ENCODE results near the gene ACTRT3. TPM values are rescaled to one million over a fixed set of nuclear protein-coding genes. Genes with fewer than 3 reads are reported as not detected.

Gene ACTRT3
- total RNA-seq, 1 donor from 2014 or later: 2.6 TPM

DNA sequence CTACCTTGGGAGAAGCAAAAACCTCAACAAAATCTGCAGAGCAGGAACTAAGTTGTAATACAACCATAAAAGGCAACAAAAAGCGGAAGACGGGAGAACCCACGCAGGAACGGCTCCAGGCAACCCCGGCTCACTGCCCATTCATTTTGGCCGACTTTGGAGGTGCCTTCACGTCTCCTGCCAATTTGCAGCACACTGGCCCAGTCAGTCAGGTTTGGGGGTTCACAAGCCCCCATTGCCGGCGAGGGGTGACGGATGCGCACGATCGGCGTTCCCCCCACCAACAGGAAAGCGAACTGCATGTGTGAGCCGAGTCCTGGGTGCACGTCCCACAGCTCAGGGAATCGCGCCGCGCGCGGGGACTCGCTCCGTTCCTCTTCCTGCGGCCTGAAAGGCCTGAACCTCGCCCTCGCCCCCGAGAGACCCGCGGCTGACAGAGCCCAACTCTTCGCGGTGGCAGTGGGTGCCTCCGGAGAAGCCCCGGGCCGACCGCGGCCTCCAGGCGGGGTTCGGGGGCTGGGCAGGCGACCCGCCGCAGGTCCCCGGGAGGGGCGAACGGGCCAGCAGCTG lies 5.0 kb downstream of the ACTRT3 start:
- H3K27me3 Mint-ChIP-seq (ENCODE audit: unreplicated experiment): peaks cover 8% of the 10 kb centered on the region
- peak overlapping the region; percentile 90 for H3K4me3 Mint-ChIP-seq (ENCODE audit: unreplicated experiment)
- peak overlapping the region; percentile 90 for H3K27ac Mint-ChIP-seq (ENCODE audit: unreplicated experiment)
- H3K4me1 Mint-ChIP-seq (ENCODE audit: unreplicated experiment): peaks cover 5% of the 10 kb centered on the region
- H3K36me3 Mint-ChIP-seq (ENCODE audit: low read depth, unreplicated experiment): peaks cover 20% of the 10 kb centered on the region
- TF ChIP-seq, protein P1, sequence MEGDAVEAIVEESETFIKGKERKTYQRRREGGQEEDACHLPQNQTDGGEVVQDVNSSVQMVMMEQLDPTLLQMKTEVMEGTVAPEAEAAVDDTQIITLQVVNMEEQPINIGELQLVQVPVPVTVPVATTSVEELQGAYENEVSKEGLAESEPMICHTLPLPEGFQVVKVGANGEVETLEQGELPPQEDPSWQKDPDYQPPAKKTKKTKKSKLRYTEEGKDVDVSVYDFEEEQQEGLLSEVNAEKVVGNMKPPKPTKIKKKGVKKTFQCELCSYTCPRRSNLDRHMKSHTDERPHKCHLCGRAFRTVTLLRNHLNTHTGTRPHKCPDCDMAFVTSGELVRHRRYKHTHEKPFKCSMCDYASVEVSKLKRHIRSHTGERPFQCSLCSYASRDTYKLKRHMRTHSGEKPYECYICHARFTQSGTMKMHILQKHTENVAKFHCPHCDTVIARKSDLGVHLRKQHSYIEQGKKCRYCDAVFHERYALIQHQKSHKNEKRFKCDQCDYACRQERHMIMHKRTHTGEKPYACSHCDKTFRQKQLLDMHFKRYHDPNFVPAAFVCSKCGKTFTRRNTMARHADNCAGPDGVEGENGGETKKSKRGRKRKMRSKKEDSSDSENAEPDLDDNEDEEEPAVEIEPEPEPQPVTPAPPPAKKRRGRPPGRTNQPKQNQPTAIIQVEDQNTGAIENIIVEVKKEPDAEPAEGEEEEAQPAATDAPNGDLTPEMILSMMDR (IDR thresholded peaks at IDR 0.05; ENCODE audit: unreplicated experiment): no peak
- DNase-seq (ENCODE audit: low spot score): peak; percentile 21
- H3K9me3 Mint-ChIP-seq (ENCODE audit: unreplicated experiment): no peaks in the 10 kb centered on the region

DNA sequence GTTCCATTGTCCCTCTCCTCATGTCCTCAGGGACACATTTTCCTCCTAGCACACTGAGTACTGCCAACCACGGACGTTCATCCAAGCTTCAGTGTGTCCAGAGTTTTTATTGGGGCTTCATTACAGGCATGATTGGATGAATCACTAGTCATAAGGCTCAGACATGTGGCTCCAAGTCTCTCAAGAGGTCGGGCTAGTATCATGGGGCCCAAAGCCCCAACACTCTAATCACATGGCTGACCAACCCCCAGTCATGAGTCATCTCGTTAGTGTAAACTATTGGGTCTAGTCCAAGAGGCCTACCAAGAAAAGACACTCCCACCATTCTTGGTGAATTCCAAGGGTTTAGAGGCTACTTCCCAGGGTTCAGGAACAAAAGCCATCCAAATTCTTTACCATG lies 8.9 kb downstream of the ACTRT3 start:
- Mint-ChIP-seq H3K36me3 (ENCODE audit: low read depth, unreplicated experiment) (peaks cover 10% of the 10 kb centered on the region), H3K4me1 (ENCODE audit: unreplicated experiment) (peaks cover 5% of the 10 kb centered on the region), H3K27ac (ENCODE audit: unreplicated experiment) (no peak overlapping the region), H3K9me3 (ENCODE audit: unreplicated experiment) (no peaks in the 10 kb centered on the region), H3K4me3 (ENCODE audit: unreplicated experiment) (no peak overlapping the region), H3K27me3 (ENCODE audit: unreplicated experiment) (peaks cover 6% of the 10 kb centered on the region)
- DNase-seq (ENCODE audit: low spot score): no peak
- TF ChIP-seq, protein P1 (IDR thresholded peaks at IDR 0.05; ENCODE audit: unreplicated experiment): no peak

DNA sequence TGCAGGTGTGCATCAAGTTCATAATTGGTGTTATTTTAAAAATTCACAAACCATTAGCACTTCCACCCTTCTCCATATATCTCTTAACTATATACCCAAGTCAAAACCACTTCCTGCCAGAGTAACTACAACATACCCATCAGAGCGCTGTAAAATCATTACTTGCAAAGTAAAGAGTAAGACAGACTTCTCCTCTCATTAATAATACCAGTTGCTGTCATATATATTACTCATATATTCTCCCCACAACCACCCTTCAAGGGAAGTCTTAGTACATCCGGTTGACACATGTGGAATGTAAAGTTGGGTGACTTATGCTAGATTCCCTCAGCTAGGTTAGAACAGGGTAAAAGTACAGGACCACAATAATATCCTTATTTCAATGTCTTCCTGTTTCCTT lies 10.1 kb downstream of the ACTRT3 start:
- Mint-ChIP-seq H3K4me1 (ENCODE audit: unreplicated experiment) (peaks cover 2% of the 10 kb centered on the region), H3K36me3 (ENCODE audit: low read depth, unreplicated experiment) (peaks cover 4% of the 10 kb centered on the region), H3K27ac (ENCODE audit: unreplicated experiment) (no peak overlapping the region), H3K27me3 (ENCODE audit: unreplicated experiment) (peaks cover 3% of the 10 kb centered on the region), H3K4me3 (ENCODE audit: unreplicated experiment) (no peak overlapping the region), H3K9me3 (ENCODE audit: unreplicated experiment) (no peaks in the 10 kb centered on the region)
- TF ChIP-seq, protein P1 (IDR thresholded peaks at IDR 0.05; ENCODE audit: unreplicated experiment): no peak
- DNase-seq (ENCODE audit: low spot score): no peak

DNA sequence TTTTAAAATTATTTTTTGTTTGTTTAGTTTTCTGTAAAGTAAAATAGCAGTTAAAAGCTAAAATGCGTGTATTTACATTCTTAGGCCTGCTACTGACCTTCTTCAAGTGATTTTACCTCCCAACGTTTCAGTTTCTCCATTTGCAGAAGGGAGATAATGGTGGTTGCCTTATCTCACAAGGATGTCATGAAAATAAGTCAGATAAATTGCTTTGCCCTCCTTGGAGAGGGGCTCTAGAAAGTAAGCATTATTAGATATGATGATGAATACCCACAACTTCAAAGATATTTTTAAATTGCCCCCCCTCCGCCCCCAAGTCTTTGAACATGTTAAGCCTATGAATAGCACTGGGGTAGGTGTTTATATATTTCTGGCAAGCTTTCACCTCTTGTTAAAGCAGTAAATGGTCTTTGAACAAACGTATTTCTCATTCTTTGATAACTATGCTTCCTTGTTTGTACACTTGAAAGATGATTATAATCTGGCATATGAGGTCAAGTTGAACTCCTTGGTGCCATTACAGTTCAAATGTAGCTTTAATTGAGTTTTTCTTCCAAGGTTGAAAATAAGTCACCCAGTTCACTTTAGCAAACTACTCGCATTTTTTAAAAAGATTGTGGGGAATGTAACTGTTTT lies 10.9 kb downstream of the ACTRT3 start:
- peaks cover 2% of the 10 kb centered on the region for H3K27me3 Mint-ChIP-seq (ENCODE audit: unreplicated experiment)
- no peak for DNase-seq (ENCODE audit: low spot score)
- H3K27ac Mint-ChIP-seq (ENCODE audit: unreplicated experiment): no peak overlapping the region
- H3K4me3 Mint-ChIP-seq (ENCODE audit: unreplicated experiment): no peak overlapping the region
- no peaks in the 10 kb centered on the region for H3K36me3 Mint-ChIP-seq (ENCODE audit: low read depth, unreplicated experiment)
- no peaks in the 10 kb centered on the region for H3K9me3 Mint-ChIP-seq (ENCODE audit: unreplicated experiment)
- TF ChIP-seq, protein P1 (IDR thresholded peaks at IDR 0.05; ENCODE audit: unreplicated experiment): no peak
- H3K4me1 Mint-ChIP-seq (ENCODE audit: unreplicated experiment): no peaks in the 10 kb centered on the region

DNA sequence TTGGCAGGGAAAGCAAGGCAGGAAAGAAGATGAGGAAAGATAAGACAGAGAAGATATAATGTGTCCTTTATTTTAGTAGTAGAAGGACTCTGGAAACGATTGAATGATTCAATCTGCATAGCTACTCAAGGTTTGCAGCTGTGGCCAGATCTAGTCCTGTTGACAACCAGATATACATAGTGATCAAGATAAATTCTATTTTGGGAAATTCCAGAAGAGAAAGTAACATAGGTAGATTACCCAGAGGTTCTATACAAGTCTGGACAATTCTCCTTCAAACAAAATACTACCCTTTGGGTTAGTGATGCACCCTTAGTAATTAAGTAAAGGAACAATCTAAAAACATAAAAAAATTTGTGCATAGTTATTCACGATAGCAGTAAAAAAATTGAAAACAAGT lies 13.9 kb downstream of the ACTRT3 start:
- Mint-ChIP-seq H3K4me3 (ENCODE audit: unreplicated experiment) (no peak overlapping the region), H3K27ac (ENCODE audit: unreplicated experiment) (no peak overlapping the region), H3K36me3 (ENCODE audit: low read depth, unreplicated experiment) (no peaks in the 10 kb centered on the region), H3K27me3 (ENCODE audit: unreplicated experiment) (peaks cover 2% of the 10 kb centered on the region), H3K4me1 (ENCODE audit: unreplicated experiment) (peaks cover 4% of the 10 kb centered on the region), H3K9me3 (ENCODE audit: unreplicated experiment) (no peaks in the 10 kb centered on the region)
- TF ChIP-seq, protein P1 (IDR thresholded peaks at IDR 0.05; ENCODE audit: unreplicated experiment): no peak
- no peak for DNase-seq (ENCODE audit: low spot score)
